Gastrocnemius medialis (tissue), 4 donors: Measurements from ENCODE around the gene AP3S1.

Source experiments
- POLR2A ChIP-seq, 2 donors: fragments of 450-650 bp; IDR thresholded peaks; one replicate each; pipeline ENCODE4 v1.6.1; 2017; ENCODE audit warnings: antibody characterized with exemption in 2 of 2, mild to moderate bottlenecking in 2 of 2, moderate library complexity in 2 of 2
- TF ChIP-seq, protein P1 (sequence below), 5 experiments: fragments of 450-650 bp in 3 of 5; fragments of 200-600 bp in 2 of 5; sonication (generic) in 2 of 5; IDR thresholded peaks in 4 of 5; conservative IDR thresholded peaks in 1 of 5; 1 replicate in 4 of 5; 2 replicates in 1 of 5; pipeline ENCODE4 v1.5.1; 2016 to 2019; ENCODE audit warnings: antibody characterized with exemption in 5 of 5, mild to moderate bottlenecking in 3 of 5, moderate library complexity in 3 of 5

DNA sequence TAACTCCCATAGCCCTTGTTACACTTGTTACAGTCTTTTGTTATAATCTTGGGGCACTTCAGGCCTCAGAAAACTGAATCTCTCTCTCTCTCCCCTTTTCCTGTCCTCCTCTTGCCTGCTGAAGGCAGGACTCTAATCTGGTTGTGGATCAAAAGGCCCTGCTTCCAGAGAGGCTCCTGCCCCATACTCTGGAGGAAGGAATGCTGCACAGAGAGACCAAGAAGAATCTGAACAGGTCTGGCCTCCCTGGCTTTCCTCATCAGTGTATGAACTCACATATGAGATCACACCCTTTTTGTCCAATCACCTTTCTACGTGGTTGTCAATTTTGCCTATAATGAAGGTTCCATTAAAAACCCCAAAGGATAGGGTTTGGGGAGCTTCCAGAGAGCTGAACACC lies 94.3 kb downstream of the AP3S1 start:
- TF ChIP-seq, protein P1, sequence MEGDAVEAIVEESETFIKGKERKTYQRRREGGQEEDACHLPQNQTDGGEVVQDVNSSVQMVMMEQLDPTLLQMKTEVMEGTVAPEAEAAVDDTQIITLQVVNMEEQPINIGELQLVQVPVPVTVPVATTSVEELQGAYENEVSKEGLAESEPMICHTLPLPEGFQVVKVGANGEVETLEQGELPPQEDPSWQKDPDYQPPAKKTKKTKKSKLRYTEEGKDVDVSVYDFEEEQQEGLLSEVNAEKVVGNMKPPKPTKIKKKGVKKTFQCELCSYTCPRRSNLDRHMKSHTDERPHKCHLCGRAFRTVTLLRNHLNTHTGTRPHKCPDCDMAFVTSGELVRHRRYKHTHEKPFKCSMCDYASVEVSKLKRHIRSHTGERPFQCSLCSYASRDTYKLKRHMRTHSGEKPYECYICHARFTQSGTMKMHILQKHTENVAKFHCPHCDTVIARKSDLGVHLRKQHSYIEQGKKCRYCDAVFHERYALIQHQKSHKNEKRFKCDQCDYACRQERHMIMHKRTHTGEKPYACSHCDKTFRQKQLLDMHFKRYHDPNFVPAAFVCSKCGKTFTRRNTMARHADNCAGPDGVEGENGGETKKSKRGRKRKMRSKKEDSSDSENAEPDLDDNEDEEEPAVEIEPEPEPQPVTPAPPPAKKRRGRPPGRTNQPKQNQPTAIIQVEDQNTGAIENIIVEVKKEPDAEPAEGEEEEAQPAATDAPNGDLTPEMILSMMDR (IDR thresholded peaks at IDR 0.05 in 4 of 5, conservative IDR thresholded peaks at IDR 0.05 in 1 of 5), result no peak
- no peak for TF ChIP-seq POLR2A (IDR thresholded peaks at IDR 0.05)
